Activated effector memory CD4-positive, alpha-beta T cell treated with Interleukin-2 at 50 U/mL for 16 hours (primary cell): ENCODE measurements around the gene FAM25C.
"Not testable (repeated sequence)": the region's sequence is repeated elsewhere in the genome, so short reads cannot be mapped to it uniquely, and the experiment has no call there.

Source experiments
- DNase-seq: peaks from one replicate; pipeline ENCODE4 v3.0.0-alpha.2; 2020

FAM25C gene

GRCh38 chr10:47999691-48000090, at the start of gene FAM25C:
Gene FAM25C, minus strand, starts transcription at chr10:47999791. Its CDS starts 26 bp downstream, at chr10:47999765.
- DNase-seq, result not testable (repeated sequence)

GRCh38 chr10:48044557-48044956, 45.0 kb upstream of the FAM25C start:
- DNase-seq, result not testable (repeated sequence)

GRCh38 chr10:48031390-48031789, 31.8 kb upstream of the FAM25C start:
- DNase-seq, result not testable (repeated sequence)

- DNase-seq, result not testable (repeated sequence)
These were observed 2.7 kb upstream of the FAM25C start for GRCh38 chr10:48002306-48002705.

- not testable (repeated sequence) for DNase-seq
These were observed 5.5 kb downstream of the FAM25C start for GRCh38 chr10:47994045-47994444.

- DNase-seq, result not testable (repeated sequence)
These were observed 7.0 kb downstream of the FAM25C start for GRCh38 chr10:47992560-47992959.

GRCh38 chr10:47991706-47992105, 7.9 kb downstream of the FAM25C start:
- not testable (repeated sequence) for DNase-seq

- DNase-seq, result not testable (repeated sequence)
These were observed 9.5 kb downstream of the FAM25C start for GRCh38 chr10:47990097-47990496.

GRCh38 chr10:47989542-47989950, 10.0 kb downstream of the FAM25C start:
- not testable (repeated sequence) for DNase-seq

GRCh38 chr10:47988718-47989541, 10.7 kb downstream of the FAM25C start:
- DNase-seq, result not testable (repeated sequence)

GRCh38 chr10:47987952-47988351, 11.6 kb downstream of the FAM25C start:
- not testable (repeated sequence) for DNase-seq

GRCh38 chr10:47986413-47987230, 13.0 kb downstream of the FAM25C start:
- DNase-seq, result not testable (repeated sequence)

- DNase-seq, result not testable (repeated sequence)
These were observed 24.2 kb downstream of the FAM25C start for GRCh38 chr10:47975409-47975808.

- DNase-seq, result not testable (repeated sequence)
These were observed 26.5 kb downstream of the FAM25C start for GRCh38 chr10:47973131-47973530.

GRCh38 chr10:47972077-47972476, 27.5 kb downstream of the FAM25C start:
- DNase-seq, result not testable (repeated sequence)

- not testable (repeated sequence) for DNase-seq
These were observed 28.0 kb downstream of the FAM25C start for GRCh38 chr10:47971598-47971997.

- not testable (repeated sequence) for DNase-seq
These were observed 29.5 kb downstream of the FAM25C start for GRCh38 chr10:47970047-47970446.

- not testable (repeated sequence) for DNase-seq
These were observed 30.6 kb downstream of the FAM25C start for GRCh38 chr10:47968988-47969387.

GRCh38 chr10:47964280-47965063, 35.1 kb downstream of the FAM25C start:
- DNase-seq, result not testable (repeated sequence)

- not testable (repeated sequence) for DNase-seq
These were observed 36.8 kb downstream of the FAM25C start for GRCh38 chr10:47962785-47963184.

- DNase-seq, result not testable (repeated sequence)
These were observed 38.9 kb downstream of the FAM25C start for GRCh38 chr10:47960699-47961098.

- DNase-seq, result not testable (repeated sequence)
These were observed 39.9 kb downstream of the FAM25C start for GRCh38 chr10:47959677-47960076.

GRCh38 chr10:47957158-47957557, 42.4 kb downstream of the FAM25C start:
- DNase-seq, result not testable (repeated sequence)
